Aorta (tissue), 5 donors: Measurements from ENCODE around the gene NTSR1. TPM values are rescaled to one million over a fixed set of nuclear protein-coding genes. Genes with fewer than 3 reads are reported as not detected.

Source experiments
- ATAC-seq: fragments of 200-7000 bp; cut with Tn5 transposase; one replicate; pipeline ENCODE4 v1.9.1; 2022; ENCODE audit warnings: moderate library complexity; ENCODE audit not compliant: low FRiP score
- DNase-seq, 2 donors: peaks; one replicate each; pipeline ENCODE4 v3.0.0-alpha.2; 2020
- H3K27ac ChIP-seq, 2 donors: one replicate each; pipeline ENCODE4 v1.5.1; 2013; ENCODE audit warnings: low read length in 2 of 2, mild to moderate bottlenecking in 2 of 2, moderate library complexity in 2 of 2, control low read depth in 1 of 2, inconsistent platforms in 1 of 2, low read depth in 1 of 2
- H3K27me3 ChIP-seq, 2 donors: one replicate each; pipeline ENCODE4 v1.6.1; 2013; ENCODE audit warnings: control low read depth in 1 of 2, low read length in 1 of 2, mild to moderate bottlenecking in 1 of 2, moderate library complexity in 1 of 2; ENCODE audit not compliant: insufficient read depth in 2 of 2, control insufficient read depth in 1 of 2
- H3K36me3 ChIP-seq, 2 donors: one replicate each; pipeline ENCODE4 v1.6.1; 2013; ENCODE audit warnings: control low read depth in 1 of 2, low read length in 1 of 2, mild to moderate bottlenecking in 1 of 2; ENCODE audit not compliant: insufficient read depth in 2 of 2, control insufficient read depth in 1 of 2
- H3K4me1 ChIP-seq, 2 donors: one replicate each; pipeline ENCODE4 v1.6.1; 2013; ENCODE audit warnings: low read length in 2 of 2, control low read depth in 1 of 2, mild to moderate bottlenecking in 1 of 2, moderate library complexity in 1 of 2; ENCODE audit not compliant: insufficient read depth in 2 of 2, control insufficient read depth in 1 of 2
- H3K4me3 ChIP-seq, 2 donors: one replicate each; pipeline ENCODE4 v1.5.1; 2013; ENCODE audit warnings: low read length in 2 of 2, control low read depth in 1 of 2, mild to moderate bottlenecking in 1 of 2
- H3K9me3 ChIP-seq: one replicate; pipeline ENCODE4 v1.6.1; 2013; ENCODE audit warnings: mild to moderate bottlenecking, low read length; ENCODE audit not compliant: control insufficient read depth
- WGBS, 2 donors: extraction: QIAGEN DNeasy Blood & Tissue Kit; methylation state at CpG; one replicate each; pipeline ENCODE4 v1.1.7; 2013; 5-methylcytosine and 5-hydroxymethylcytosine counted together
- intact Hi-C, 2 donors: fragments of 100-400 bp; cut with DNase I; formaldehyde crosslinking; loops; one replicate each; pipeline versions ENCODE4 v1.14.2 to v1.15.0; 2022
- polyA plus RNA-seq, 2 donors: library from polyadenylated mRNA; stranded (reverse); fragments of 200-250 nt; gene quantifications; one replicate each; pipeline ENCODE4 v1.2.3, GENCODE V29; 2013
- total RNA-seq, 2 donors: library from RNA; stranded (reverse); fragmentation: NEBNext Ultra II Directional; extraction: Animal tissue kit (Norgen Biotek cat#: 25700); gene quantifications; one replicate each; pipeline ENCODE4 v1.2.1, GENCODE V29; 2021
- donor health status: healthy with polysubstance abuse.
- donor health status: Bipolar disorder and iron deficiency.
- donor health status: DM: no; HTN: no; CAD: no.
- donor health status: DM: no; HTN: no; CAD: no.
- donor health status: DM: yes; HTN: yes; CAD: no.

The NTSR1 gene
- total and polyA plus RNA-seq, 4 donors = not detected

GRCh38 chr20:62785393-62785792 lies 76.8 kb downstream of the NTSR1 start:
- 51 to 54% methylated on average over 11 of the region's 11 CpGs for WGBS, 2 donors
- DNase-seq (no peak), ATAC-seq (no peak)
- Histone ChIP-seq H3K27me3 (no peaks in the 10 kb centered on the region), H3K4me1 (no peaks in the 10 kb centered on the region), H3K9me3 (no peaks in the 10 kb centered on the region), H3K27ac (no peak overlapping the region), H3K36me3 (no peaks in the 10 kb centered on the region), H3K4me3 (no peak overlapping the region)
- intact Hi-C loops = no loop called here

- Histone ChIP-seq H3K36me3 (no peaks in the 10 kb centered on the region), H3K9me3 (no peaks in the 10 kb centered on the region), H3K27me3 (no peaks in the 10 kb centered on the region), H3K27ac (no peak overlapping the region), H3K4me3 (no peak overlapping the region), H3K4me1 (no peaks in the 10 kb centered on the region)
- ATAC-seq (no peak), DNase-seq (no peak)
- intact Hi-C loops = no loop called here
- WGBS, 2 donors = 77 to 80% methylated on average over 12 to 13 of the region's 13 CpGs
These were observed 77.5 kb downstream of the NTSR1 start for GRCh38 chr20:62786157-62786556.

GRCh38 chr20:62787321-62787720 lies 78.7 kb downstream of the NTSR1 start:
- Histone ChIP-seq H3K27ac (no peak overlapping the region), H3K9me3 (no peaks in the 10 kb centered on the region), H3K27me3 (no peaks in the 10 kb centered on the region), H3K4me1 (no peaks in the 10 kb centered on the region), H3K4me3 (no peak overlapping the region), H3K36me3 (no peaks in the 10 kb centered on the region)
- no peak for ATAC-seq
- DNase-seq = no peak
- WGBS, 2 donors = 86 to 89% methylated on average over 7 of the region's 7 CpGs
- intact Hi-C loops = no loop called here

- H3K36me3 ChIP-seq = no peaks in the 10 kb centered on the region
- H3K9me3 ChIP-seq = no peaks in the 10 kb centered on the region
- intact Hi-C loops = no loop called here
- no peaks in the 10 kb centered on the region for H3K27me3 ChIP-seq
- 78 to 87% methylated on average over 5 of the region's 5 CpGs for WGBS, 2 donors
- no peak overlapping the region for H3K4me3 ChIP-seq
- H3K4me1 ChIP-seq = no peaks in the 10 kb centered on the region
- no peak for DNase-seq
- H3K27ac ChIP-seq = no peak overlapping the region
- ATAC-seq = no peak
These were observed 79.2 kb downstream of the NTSR1 start for GRCh38 chr20:62787866-62788265.

- no peaks in the 10 kb centered on the region for H3K27me3 ChIP-seq
- 55 to 59% methylated on average over 15 of the region's 15 CpGs for WGBS, 2 donors
- no peak overlapping the region for H3K4me3 ChIP-seq
- intact Hi-C loops = no loop called here
- DNase-seq (no peak), ATAC-seq (no peak)
- no peaks in the 10 kb centered on the region for H3K4me1 ChIP-seq
- no peaks in the 10 kb centered on the region for H3K9me3 ChIP-seq
- no peak overlapping the region for H3K27ac ChIP-seq
- no peaks in the 10 kb centered on the region for H3K36me3 ChIP-seq
These were observed 80.0 kb downstream of the NTSR1 start for GRCh38 chr20:62788607-62789006.

GRCh38 chr20:62790075-62790474 lies 81.4 kb downstream of the NTSR1 start:
- Histone ChIP-seq H3K9me3 (no peaks in the 10 kb centered on the region), H3K27ac (no peak overlapping the region), H3K36me3 (no peaks in the 10 kb centered on the region), H3K27me3 (no peaks in the 10 kb centered on the region), H3K4me1 (no peaks in the 10 kb centered on the region), H3K4me3 (no peak overlapping the region)
- 89 to 92% methylated on average over 12 of the region's 12 CpGs for WGBS, 2 donors
- DNase-seq (no peak), ATAC-seq (no peak)
- intact Hi-C loops = loop anchor here (2.0 to 10.0 kb wide), 5 partner anchors 121 to 485 kb away; partner anchors contain the start of gene ADRM1 (in 1 of the 2)

GRCh38 chr20:62791301-62792181 lies 82.9 kb downstream of the NTSR1 start:
- intact Hi-C loops = loop anchor here (2.0 to 10.0 kb wide), 5 partner anchors 123 to 487 kb away; partner anchors contain the start of gene ADRM1 (in 1 of the 2)
- H3K4me1 ChIP-seq = no peaks in the 10 kb centered on the region
- ATAC-seq (no peak), DNase-seq (peak; percentile 82 to 88)
- no peak overlapping the region for H3K4me3 ChIP-seq
- H3K9me3 ChIP-seq = no peaks in the 10 kb centered on the region
- H3K36me3 ChIP-seq = no peaks in the 10 kb centered on the region
- no peaks in the 10 kb centered on the region for H3K27me3 ChIP-seq
- WGBS, 2 donors = 32 to 37% methylated on average over 23 of the region's 23 CpGs
- H3K27ac ChIP-seq = no peak overlapping the region

GRCh38 chr20:62792182-62792939 lies 83.7 kb downstream of the NTSR1 start:
- Histone ChIP-seq H3K4me1 (no peaks in the 10 kb centered on the region), H3K27ac (no peak overlapping the region), H3K4me3 (no peak overlapping the region), H3K27me3 (no peaks in the 10 kb centered on the region), H3K9me3 (no peaks in the 10 kb centered on the region), H3K36me3 (no peaks in the 10 kb centered on the region)
- DNase-seq (no peak), ATAC-seq (no peak)
- intact Hi-C loops = loop anchor here (5.0 to 10.0 kb wide), 4 partner anchors 125 to 488 kb away; partner anchors contain the start of gene ADRM1 (in 1 of the 2)
- 69 to 71% methylated on average over 9 of the region's 9 CpGs for WGBS, 2 donors
